Activated B cell treated with CpG ODN at 0.5 μM for 24 hours (primary cell): ENCODE results near the gene ADAMTS14. TPM values are rescaled to one million over a fixed set of nuclear protein-coding genes. Genes with fewer than 3 reads are reported as not detected.

Source experiments
- ATAC-seq: fragments of 200-7000 bp; cut with Tn5 transposase; one replicate; pipeline ENCODE4 v1.10.0; 2021; ENCODE audit warnings: low read depth, mild to moderate bottlenecking, moderate library complexity
- CTCF ChIA-PET: fragments of 350-600 bp; sonication (Branson Sonifier 250); formaldehyde crosslinking; loops from one replicate; lab custom pipeline; 2021; ENCODE audit warnings: antibody characterized with exemption; lab: Charles Lee
- POLR2A ChIA-PET: fragments of 350-600 bp; sonication (Branson Sonifier 250); formaldehyde crosslinking; loops from one replicate; lab custom pipeline; 2021; ENCODE audit warnings: antibody characterized with exemption; lab: Charles Lee
- DNase-seq: peaks from one replicate; pipeline ENCODE4 v3.0.0; 2022
- H3K27ac Mint-ChIP-seq: one replicate; pipeline ENCODE4 v1.8.0; 2020; ENCODE audit warnings: mixed read lengths
- H3K27me3 Mint-ChIP-seq: one replicate; pipeline ENCODE4 v1.8.0; 2021; ENCODE audit warnings: mixed read lengths
- H3K36me3 Mint-ChIP-seq: one replicate; pipeline ENCODE4 v1.8.0; 2021; ENCODE audit warnings: low read depth, mixed read lengths
- H3K4me1 Mint-ChIP-seq: one replicate; pipeline ENCODE4 v1.8.0; 2021; ENCODE audit warnings: mixed read lengths
- H3K4me3 Mint-ChIP-seq: one replicate; pipeline ENCODE4 v1.8.0; 2020; ENCODE audit warnings: mild to moderate bottlenecking, mixed read lengths
- H3K9me3 Mint-ChIP-seq: one replicate; pipeline ENCODE4 v1.8.0; 2020; ENCODE audit warnings: mixed read lengths
- intact Hi-C: fragments of 100-400 bp; cut with micrococcal nuclease; formaldehyde crosslinking; loops from one replicate; pipeline ENCODE4 v1.15.1; 2024
- total RNA-seq: library from RNA; stranded (reverse); gene quantifications from 2 replicates; pipeline ENCODE4 v1.2.3, GENCODE V29; 2022
- TF ChIP-seq, protein P1 (sequence below): fragments of 200-600 bp; IDR thresholded peaks from one replicate; pipeline ENCODE4 v1.8.0; 2022; ENCODE audit warnings: antibody characterized with exemption, mild to moderate bottlenecking

The ADAMTS14 gene
- total RNA-seq, 1 donor from 2014 or later, result 0.04 TPM

DNA sequence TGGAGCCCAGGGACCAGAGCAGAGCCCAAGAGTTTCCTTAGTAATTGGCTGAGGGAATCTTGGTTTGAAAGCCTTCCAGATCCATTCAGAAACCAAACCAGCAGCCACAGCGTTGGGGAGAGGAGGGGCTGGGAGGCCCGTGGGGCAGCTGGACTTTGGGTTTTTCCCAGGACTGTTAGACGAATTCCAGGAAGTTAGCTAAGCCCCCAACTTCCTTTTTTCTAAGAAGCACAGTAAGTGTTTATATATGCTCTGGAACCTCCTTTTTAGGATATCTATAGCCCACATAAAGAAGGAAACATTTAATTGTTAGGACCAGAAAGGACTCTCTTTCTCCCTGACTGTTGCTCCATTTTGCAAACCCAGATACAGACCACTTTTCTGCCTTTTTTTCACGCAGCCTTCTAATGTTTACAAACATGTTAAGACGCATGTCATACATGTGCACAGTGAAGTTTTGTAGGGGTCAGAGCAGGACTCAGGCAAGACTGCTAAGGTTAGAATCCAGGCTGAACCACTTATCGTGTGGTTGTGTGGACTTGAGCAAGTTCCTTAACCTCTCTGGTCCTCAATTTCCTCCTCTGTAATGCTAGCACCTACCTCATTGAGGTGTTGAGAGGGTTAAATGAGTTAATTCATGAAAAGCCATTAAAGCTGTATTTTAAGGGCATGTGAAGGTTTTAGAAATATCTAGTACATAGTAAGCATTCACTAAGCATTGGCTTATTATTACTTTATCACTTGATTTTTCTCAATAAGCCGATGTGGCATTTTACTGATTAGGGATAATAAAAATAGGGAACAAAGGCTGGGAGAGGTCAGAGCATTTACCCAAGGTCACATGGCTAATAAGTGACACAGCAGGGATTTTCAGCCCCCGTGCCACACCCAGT, 70.5 kb downstream of the ADAMTS14 start:
- H3K9me3 Mint-ChIP-seq, result no peaks in the 10 kb centered on the region
- H3K27me3 Mint-ChIP-seq, result no peaks in the 10 kb centered on the region
- intact Hi-C loops, result no loop called here
- ATAC-seq (no peak), DNase-seq (no peak)
- H3K4me3 Mint-ChIP-seq, result no peak overlapping the region
- no peaks in the 10 kb centered on the region for H3K36me3 Mint-ChIP-seq
- ChIA-PET POLR2A (no interaction called here), CTCF (no interaction called here)
- no peak overlapping the region for H3K27ac Mint-ChIP-seq
- TF ChIP-seq, protein P1, sequence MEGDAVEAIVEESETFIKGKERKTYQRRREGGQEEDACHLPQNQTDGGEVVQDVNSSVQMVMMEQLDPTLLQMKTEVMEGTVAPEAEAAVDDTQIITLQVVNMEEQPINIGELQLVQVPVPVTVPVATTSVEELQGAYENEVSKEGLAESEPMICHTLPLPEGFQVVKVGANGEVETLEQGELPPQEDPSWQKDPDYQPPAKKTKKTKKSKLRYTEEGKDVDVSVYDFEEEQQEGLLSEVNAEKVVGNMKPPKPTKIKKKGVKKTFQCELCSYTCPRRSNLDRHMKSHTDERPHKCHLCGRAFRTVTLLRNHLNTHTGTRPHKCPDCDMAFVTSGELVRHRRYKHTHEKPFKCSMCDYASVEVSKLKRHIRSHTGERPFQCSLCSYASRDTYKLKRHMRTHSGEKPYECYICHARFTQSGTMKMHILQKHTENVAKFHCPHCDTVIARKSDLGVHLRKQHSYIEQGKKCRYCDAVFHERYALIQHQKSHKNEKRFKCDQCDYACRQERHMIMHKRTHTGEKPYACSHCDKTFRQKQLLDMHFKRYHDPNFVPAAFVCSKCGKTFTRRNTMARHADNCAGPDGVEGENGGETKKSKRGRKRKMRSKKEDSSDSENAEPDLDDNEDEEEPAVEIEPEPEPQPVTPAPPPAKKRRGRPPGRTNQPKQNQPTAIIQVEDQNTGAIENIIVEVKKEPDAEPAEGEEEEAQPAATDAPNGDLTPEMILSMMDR, result no peak
- no peaks in the 10 kb centered on the region for H3K4me1 Mint-ChIP-seq

DNA sequence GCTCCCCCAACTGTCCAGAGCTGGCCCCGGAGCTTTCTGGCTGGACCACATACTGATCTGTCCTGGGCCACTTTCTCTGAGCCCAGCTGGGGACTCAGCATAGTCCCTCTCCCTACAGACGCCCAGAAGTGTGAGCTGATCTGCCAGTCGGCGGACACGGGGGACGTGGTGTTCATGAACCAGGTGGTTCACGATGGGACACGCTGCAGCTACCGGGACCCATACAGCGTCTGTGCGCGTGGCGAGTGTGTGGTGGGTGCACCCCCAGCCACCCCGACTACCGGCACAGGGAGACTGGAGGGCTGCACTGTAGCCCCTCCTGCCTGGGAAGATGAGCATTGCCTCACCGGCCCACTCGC, 71.1 kb downstream of the ADAMTS14 start:
- intact Hi-C loops, result no loop called here
- no peak overlapping the region for H3K4me3 Mint-ChIP-seq
- no peaks in the 10 kb centered on the region for H3K27me3 Mint-ChIP-seq
- H3K36me3 Mint-ChIP-seq, result no peaks in the 10 kb centered on the region
- DNase-seq, result no peak
- ChIA-PET POLR2A (no interaction called here), CTCF (no interaction called here)
- H3K4me1 Mint-ChIP-seq, result no peaks in the 10 kb centered on the region
- H3K27ac Mint-ChIP-seq, result no peak overlapping the region
- TF ChIP-seq, protein P1, result no peak
- no peak for ATAC-seq
- H3K9me3 Mint-ChIP-seq, result no peaks in the 10 kb centered on the region

DNA sequence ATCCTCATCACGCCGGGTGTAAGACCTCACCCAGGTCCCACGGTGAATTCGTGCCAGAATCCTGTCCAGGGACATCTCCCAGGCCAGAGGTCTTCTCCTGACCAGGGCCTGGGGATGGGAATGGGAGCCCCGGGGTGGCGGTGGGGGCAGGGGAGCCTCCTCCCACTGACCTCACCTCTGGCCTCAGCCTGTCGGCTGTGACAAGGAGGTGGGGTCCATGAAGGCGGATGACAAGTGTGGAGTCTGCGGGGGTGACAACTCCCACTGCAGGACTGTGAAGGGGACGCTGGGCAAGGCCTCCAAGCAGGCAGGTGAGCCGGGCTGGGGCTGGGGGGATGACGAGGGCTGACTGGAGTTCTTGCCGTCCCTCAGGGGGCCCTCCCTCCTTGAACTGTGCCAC, 71.6 kb downstream of the ADAMTS14 start:
- intact Hi-C loops, result no loop called here
- ChIA-PET POLR2A (no interaction called here), CTCF (interaction anchor here (0.7 kb wide), 1 partner anchor 13 kb away, joined by 4 read pairs; no protein-coding TSS in a partner anchor)
- TF ChIP-seq, protein P1, result no peak
- H3K27me3 Mint-ChIP-seq, result no peaks in the 10 kb centered on the region
- no peaks in the 10 kb centered on the region for H3K36me3 Mint-ChIP-seq
- H3K9me3 Mint-ChIP-seq, result no peaks in the 10 kb centered on the region
- no peak for ATAC-seq
- no peak overlapping the region for H3K27ac Mint-ChIP-seq
- H3K4me1 Mint-ChIP-seq, result no peaks in the 10 kb centered on the region
- no peak for DNase-seq
- H3K4me3 Mint-ChIP-seq, result no peak overlapping the region

DNA sequence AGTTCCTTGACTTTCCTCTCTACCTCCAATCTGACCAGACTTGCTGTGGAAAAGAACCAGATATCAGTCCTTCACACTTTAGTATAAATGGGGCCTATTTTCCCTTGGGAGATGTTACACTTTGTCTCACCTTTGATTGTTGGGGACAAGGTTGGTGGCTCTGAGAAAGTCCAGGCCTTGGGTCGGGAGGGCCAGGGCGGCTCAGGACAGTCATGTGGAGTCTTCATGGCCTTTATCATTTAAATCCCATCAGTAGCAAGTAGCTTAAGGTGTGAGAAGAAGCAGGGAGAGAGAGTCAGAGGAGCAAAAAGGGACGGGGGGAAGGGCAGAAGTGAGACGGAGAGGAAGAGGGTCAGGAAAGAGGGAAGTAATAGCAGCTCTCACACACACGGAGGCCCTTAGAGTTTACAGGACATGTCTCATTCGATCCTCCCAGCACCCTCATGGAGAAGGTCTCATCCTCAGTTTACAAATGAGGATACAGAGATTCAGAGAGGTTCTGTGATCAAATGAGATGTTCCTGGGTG, 72.4 kb downstream of the ADAMTS14 start:
- ChIA-PET CTCF (interaction anchor here (0.7 kb wide), 1 partner anchor 12 kb away, joined by 4 read pairs; no protein-coding TSS in a partner anchor), POLR2A (no interaction called here)
- Mint-ChIP-seq H3K27ac (no peak overlapping the region), H3K4me1 (no peaks in the 10 kb centered on the region), H3K9me3 (no peaks in the 10 kb centered on the region), H3K36me3 (no peaks in the 10 kb centered on the region), H3K27me3 (no peaks in the 10 kb centered on the region), H3K4me3 (no peak overlapping the region)
- intact Hi-C loops, result no loop called here
- ATAC-seq (no peak), DNase-seq (no peak)
- TF ChIP-seq, protein P1, result no peak

DNA sequence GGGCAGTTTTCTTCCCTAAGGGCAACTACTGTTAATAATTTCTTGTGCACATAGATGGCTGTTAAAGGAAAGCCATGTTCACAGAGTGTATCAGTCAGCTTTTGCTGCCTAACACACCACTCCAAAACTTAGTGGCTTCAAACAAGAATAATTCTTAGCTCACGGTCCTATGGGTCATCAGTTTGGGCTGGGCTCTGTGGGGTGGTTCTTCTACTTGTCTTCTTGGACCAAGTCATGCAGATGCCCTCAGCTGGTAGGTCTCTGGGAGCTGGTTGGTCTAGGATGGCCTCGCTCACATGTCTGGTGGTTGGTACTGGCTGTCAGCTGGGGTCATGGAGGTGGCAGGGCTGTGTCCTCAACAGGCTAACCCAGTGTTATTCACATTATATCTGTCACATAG, 73.2 kb downstream of the ADAMTS14 start:
- Mint-ChIP-seq H3K9me3 (no peaks in the 10 kb centered on the region), H3K27me3 (no peaks in the 10 kb centered on the region), H3K27ac (no peak overlapping the region), H3K36me3 (no peaks in the 10 kb centered on the region), H3K4me3 (no peak overlapping the region), H3K4me1 (no peaks in the 10 kb centered on the region)
- ChIA-PET POLR2A (no interaction called here), CTCF (no interaction called here)
- TF ChIP-seq, protein P1, result no peak
- no peak for DNase-seq
- intact Hi-C loops, result no loop called here
- ATAC-seq, result no peak
